Measurements from ENCODE around the gene ZNF462.

GRCh38 chr9:106936680-106937079, 73.7 kb downstream of the ZNF462 start:
- TF ChIP-seq POLR2A (IDR thresholded peaks at IDR 0.05), result no peak
- TF ChIP-seq, protein P1, sequence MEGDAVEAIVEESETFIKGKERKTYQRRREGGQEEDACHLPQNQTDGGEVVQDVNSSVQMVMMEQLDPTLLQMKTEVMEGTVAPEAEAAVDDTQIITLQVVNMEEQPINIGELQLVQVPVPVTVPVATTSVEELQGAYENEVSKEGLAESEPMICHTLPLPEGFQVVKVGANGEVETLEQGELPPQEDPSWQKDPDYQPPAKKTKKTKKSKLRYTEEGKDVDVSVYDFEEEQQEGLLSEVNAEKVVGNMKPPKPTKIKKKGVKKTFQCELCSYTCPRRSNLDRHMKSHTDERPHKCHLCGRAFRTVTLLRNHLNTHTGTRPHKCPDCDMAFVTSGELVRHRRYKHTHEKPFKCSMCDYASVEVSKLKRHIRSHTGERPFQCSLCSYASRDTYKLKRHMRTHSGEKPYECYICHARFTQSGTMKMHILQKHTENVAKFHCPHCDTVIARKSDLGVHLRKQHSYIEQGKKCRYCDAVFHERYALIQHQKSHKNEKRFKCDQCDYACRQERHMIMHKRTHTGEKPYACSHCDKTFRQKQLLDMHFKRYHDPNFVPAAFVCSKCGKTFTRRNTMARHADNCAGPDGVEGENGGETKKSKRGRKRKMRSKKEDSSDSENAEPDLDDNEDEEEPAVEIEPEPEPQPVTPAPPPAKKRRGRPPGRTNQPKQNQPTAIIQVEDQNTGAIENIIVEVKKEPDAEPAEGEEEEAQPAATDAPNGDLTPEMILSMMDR (IDR thresholded peaks at IDR 0.05 in 4 of 5, conservative IDR thresholded peaks at IDR 0.05 in 1 of 5), result no peak

Measured in gastrocnemius medialis (tissue), 4 donors.